22Rv1 (cell line): ENCODE data around the gene ABHD14A.

Experiments used
- CTCF ChIP-seq: fragments of 450-650 bp; IDR thresholded peaks from 2 replicates; pipeline ENCODE4 v1.5.1; 2017; ENCODE audit warnings: mild to moderate bottlenecking
- ZFX ChIP-seq: fragments of 450-650 bp; IDR thresholded peaks from 2 replicates; pipeline ENCODE4 v1.6.1; 2017; ENCODE audit warnings: antibody characterized with exemption, borderline replicate concordance

DNA sequence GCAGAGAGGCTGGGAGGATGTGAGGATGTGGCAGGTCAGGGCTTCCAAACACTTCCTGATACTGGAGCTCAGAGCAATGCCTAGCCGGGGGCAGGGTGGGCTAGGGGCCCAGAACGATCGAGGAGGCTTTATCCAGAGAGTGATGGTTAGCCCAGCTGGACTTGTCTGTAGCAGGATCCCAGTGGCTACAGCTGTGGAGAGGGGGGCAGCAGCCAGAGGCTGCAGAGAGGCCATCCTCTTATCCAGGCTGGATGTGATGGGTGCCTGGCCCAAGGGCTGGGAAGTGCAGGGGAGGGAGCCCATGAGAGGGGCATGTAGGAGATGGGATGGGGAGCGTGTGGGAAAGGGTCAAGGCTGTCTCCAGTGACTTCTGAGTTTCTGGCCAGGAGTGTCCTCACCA is 28.1 kb upstream of the ABHD14A start:
- TF ChIP-seq CTCF (no peak), ZFX (no peak)
